K562 (cell line): ENCODE data around the gene POLR3GL. TPM values are rescaled to one million over a fixed set of nuclear protein-coding genes. Genes with fewer than 3 reads are reported as not detected.

Source experiments
- BACH1 ChIP-seq: fragments of 200-800 bp; sonication (Bioruptor generic); IDR thresholded peaks from 2 replicates; pipeline ENCODE4 v1.6.1; 2016; ENCODE audit warnings: missing genetic modification characterization, missing compliant biosample characterization
- FOXM1 ChIP-seq, 2 experiments: fragments of 450-650 bp in 1 of 2; sonication (generic) in 1 of 2; formaldehyde crosslinking in 1 of 2; IDR thresholded peaks; 2 replicates each; pipeline versions ENCODE4 v1.6.1 to v1.9.0; 2017 to 2022; ENCODE audit warnings: low read depth in 2 of 2, mild to moderate bottlenecking in 2 of 2, missing genetic modification reagents in 1 of 2, moderate library complexity in 1 of 2
- HEY1 ChIP-seq: fragments of 250-450 bp; sonication (Bioruptor Pico); IDR thresholded peaks from 2 replicates; pipeline ENCODE4 v1.5.0; 2020; ENCODE audit warnings: mild to moderate bottlenecking, moderate library complexity, borderline replicate concordance
- JUND ChIP-seq, 2 experiments: IDR thresholded peaks; 2 replicates in 1 of 2; 3 replicates in 1 of 2; pipeline ENCODE4 v1.6.1; 2011; ENCODE audit warnings: borderline replicate concordance in 2 of 2, low read depth in 2 of 2, low read length in 2 of 2, improper control_type of control experiment in 1 of 2, missing biosample characterization in 1 of 2, missing genetic modification characterization in 1 of 2, missing genetic modification reagents in 1 of 2
- NONO ChIP-seq, 2 experiments: fragments of 200-400 bp in 1 of 2; fragments of 450-650 bp in 1 of 2; formaldehyde crosslinking in 1 of 2; IDR thresholded peaks; 2 replicates each; pipeline ENCODE4 v1.6.1; 2017; ENCODE audit warnings: low read depth in 2 of 2, mild to moderate bottlenecking in 2 of 2, moderate library complexity in 2 of 2, low read length in 1 of 2
- NR2F6 ChIP-seq: fragments of 450-650 bp; formaldehyde crosslinking; IDR thresholded peaks from 2 replicates; pipeline ENCODE4 v1.4.0; 2020; ENCODE audit warnings: mild to moderate bottlenecking
- YBX1 ChIP-seq: fragments of 450-650 bp; IDR thresholded peaks from 2 replicates; pipeline ENCODE4 v1.7.1; 2016; ENCODE audit warnings: mild to moderate bottlenecking
- ZNF197 ChIP-seq: fragments of 200-800 bp; sonication (Bioruptor generic); IDR thresholded peaks from 2 replicates; pipeline ENCODE4 v1.6.1; 2016; ENCODE audit warnings: low read depth, missing genetic modification characterization, missing compliant biosample characterization
- ZNF23 ChIP-seq: fragments of 250-450 bp; sonication (Bioruptor Pico); IDR thresholded peaks from 2 replicates; pipeline ENCODE4 v1.4.0; 2020; ENCODE audit warnings: mild to moderate bottlenecking
- ZNF584 ChIP-seq: fragments of 200-800 bp; sonication (Bioruptor generic); IDR thresholded peaks from 2 replicates; pipeline ENCODE4 v1.6.1; 2016; ENCODE audit warnings: low read depth, mild to moderate bottlenecking, missing genetic modification characterization, missing compliant biosample characterization
- polyA plus RNA-seq, 8 experiments: library from polyadenylated mRNA; depleted of rRNA in 4 of 8; stranded (reverse) in 5 of 8; unstranded in 3 of 8; fragments of >200 nt; fragmentation: Nextera tagmentation in 2 of 8; fragmentation: Illumina TruSeq in 1 of 8; extraction: Ambion mirVana in 2 of 8; extraction: Trizol in 1 of 8; gene quantifications; 2 replicates each; pipeline versions ENCODE4 v1.2.1 to v1.2.3, GENCODE V29; 2011 to 2014; ENCODE audit warnings: inconsistent platforms in 1 of 8, missing spikeins in 1 of 8
- total RNA-seq, 7 experiments: library from RNA; depleted of rRNA in 6 of 7; stranded (reverse); fragments of >200 nt in 6 of 7; fragmentation: Illumina TruSeq in 2 of 7; extraction: Trizol in 2 of 7; gene quantifications; 2 replicates each; pipeline versions ENCODE4 v1.2.1 to v1.2.3, GENCODE V29; 2011 to 2021; ENCODE audit warnings: low replicate concordance in 1 of 7
- TF ChIP-seq, protein P1 (sequence below), 2 experiments: fragments of 450-650 bp in 1 of 2; sonication (generic) in 1 of 2; formaldehyde crosslinking in 1 of 2; IDR thresholded peaks; 2 replicates each; pipeline versions ENCODE4 v1.7.1 to v1.9.0; 2016 to 2022; ENCODE audit warnings: inconsistent platforms in 1 of 2, mild to moderate bottlenecking in 1 of 2, missing genetic modification reagents in 1 of 2
- TF ChIP-seq, protein P2 (sequence below): sonication (generic); formaldehyde crosslinking; IDR thresholded peaks from 2 replicates; pipeline ENCODE4 v1.8.1; 2023; ENCODE audit warnings: mild to moderate bottlenecking, missing genetic modification reagents
- TF ChIP-seq, protein P3 (sequence below): fragments of 450-650 bp; IDR thresholded peaks from 2 replicates; pipeline ENCODE4 v1.6.1; 2016; ENCODE audit warnings: low read depth, mild to moderate bottlenecking, moderate library complexity

The POLR3GL gene
- total and polyA plus RNA-seq, 9 of the 15 experiments (the other 6 are each of a cell fraction or from before 2014, with no cell fraction given): 14.6 to 48.4 (median 38.2) TPM

DNA sequence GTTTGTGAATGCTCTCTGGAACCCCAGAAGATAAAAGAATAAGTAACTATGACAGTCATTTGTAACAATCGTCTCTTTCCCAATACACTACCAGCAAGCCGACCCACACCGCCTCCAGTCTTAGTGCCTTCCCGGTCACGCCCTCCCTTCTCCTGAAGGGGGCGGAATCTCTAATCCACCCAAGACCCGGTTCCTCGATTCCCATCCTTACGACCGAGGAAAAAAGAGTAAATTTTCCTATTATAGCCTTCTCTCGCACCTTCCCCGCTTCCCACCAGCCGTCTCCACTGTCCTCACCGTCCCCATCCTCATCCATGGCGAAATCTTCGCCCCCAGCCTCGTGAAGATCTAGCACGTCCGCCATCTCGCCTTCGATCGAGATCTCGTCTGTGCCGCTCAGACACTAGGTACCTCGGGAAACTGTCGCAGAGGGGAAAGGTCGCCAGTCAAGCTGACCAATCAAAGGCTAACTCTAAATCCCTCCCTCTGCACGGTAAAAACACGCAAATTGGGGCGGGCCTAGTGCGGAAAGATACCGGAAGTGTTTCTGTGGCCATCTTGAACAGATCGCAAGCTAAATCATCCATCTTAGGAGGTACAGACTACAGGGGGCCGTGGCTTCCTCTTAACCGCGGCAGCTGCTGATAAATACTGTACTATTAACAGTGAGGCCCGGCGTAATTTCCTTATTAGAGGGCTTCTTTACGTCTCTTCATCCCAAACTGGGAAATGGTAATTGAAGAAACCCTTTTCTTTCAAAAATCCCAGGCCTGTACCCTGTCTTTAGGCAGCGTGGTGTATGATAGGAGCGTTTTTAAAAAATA, 37.2 kb upstream of the POLR3GL start, which contains the start of gene RBM8A (continued):
- TF ChIP-seq, protein P1, sequence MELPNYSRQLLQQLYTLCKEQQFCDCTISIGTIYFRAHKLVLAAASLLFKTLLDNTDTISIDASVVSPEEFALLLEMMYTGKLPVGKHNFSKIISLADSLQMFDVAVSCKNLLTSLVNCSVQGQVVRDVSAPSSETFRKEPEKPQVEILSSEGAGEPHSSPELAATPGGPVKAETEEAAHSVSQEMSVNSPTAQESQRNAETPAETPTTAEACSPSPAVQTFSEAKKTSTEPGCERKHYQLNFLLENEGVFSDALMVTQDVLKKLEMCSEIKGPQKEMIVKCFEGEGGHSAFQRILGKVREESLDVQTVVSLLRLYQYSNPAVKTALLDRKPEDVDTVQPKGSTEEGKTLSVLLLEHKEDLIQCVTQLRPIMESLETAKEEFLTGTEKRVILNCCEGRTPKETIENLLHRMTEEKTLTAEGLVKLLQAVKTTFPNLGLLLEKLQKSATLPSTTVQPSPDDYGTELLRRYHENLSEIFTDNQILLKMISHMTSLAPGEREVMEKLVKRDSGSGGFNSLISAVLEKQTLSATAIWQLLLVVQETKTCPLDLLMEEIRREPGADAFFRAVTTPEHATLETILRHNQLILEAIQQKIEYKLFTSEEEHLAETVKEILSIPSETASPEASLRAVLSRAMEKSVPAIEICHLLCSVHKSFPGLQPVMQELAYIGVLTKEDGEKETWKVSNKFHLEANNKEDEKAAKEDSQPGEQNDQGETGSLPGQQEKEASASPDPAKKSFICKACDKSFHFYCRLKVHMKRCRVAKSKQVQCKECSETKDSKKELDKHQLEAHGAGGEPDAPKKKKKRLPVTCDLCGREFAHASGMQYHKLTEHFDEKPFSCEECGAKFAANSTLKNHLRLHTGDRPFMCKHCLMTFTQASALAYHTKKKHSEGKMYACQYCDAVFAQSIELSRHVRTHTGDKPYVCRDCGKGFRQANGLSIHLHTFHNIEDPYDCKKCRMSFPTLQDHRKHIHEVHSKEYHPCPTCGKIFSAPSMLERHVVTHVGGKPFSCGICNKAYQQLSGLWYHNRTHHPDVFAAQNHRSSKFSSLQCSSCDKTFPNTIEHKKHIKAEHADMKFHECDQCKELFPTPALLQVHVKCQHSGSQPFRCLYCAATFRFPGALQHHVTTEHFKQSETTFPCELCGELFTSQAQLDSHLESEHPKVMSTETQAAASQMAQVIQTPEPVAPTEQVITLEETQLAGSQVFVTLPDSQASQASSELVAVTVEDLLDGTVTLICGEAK (IDR thresholded peaks at IDR 0.05): peak; percentile 85
- TF ChIP-seq, protein P1 (CRISPR knock-in tag; IDR thresholded peaks at IDR 0.05): no peak
- TF ChIP-seq, protein P2, sequence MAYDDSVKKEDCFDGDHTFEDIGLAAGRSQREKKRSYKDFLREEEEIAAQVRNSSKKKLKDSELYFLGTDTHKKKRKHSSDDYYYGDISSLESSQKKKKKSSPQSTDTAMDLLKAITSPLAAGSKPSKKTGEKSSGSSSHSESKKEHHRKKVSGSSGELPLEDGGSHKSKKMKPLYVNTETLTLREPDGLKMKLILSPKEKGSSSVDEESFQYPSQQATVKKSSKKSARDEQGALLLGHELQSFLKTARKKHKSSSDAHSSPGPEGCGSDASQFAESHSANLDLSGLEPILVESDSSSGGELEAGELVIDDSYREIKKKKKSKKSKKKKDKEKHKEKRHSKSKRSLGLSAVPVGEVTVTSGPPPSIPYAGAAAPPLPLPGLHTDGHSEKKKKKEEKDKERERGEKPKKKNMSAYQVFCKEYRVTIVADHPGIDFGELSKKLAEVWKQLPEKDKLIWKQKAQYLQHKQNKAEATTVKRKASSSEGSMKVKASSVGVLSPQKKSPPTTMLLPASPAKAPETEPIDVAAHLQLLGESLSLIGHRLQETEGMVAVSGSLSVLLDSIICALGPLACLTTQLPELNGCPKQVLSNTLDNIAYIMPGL (CRISPR knock-in tag): peak; percentile 73
- no peak for TF ChIP-seq ZNF584 (CRISPR knock-in tag)
- TF ChIP-seq ZNF197 (CRISPR knock-in tag): no peak
- no peak for TF ChIP-seq NR2F6
- TF ChIP-seq JUND (IDR thresholded peaks at IDR 0.05; ENCODE audit: borderline replicate concordance, low read depth, low read length): peak; percentile 26; the same call in 1 of the 2 replicates
- TF ChIP-seq JUND (tag; IDR thresholded peaks at IDR 0.05; ENCODE audit: borderline replicate concordance, low read depth, low read length): peak; percentile 59; the same call in 2 of the 3 replicates
- TF ChIP-seq, protein P3, sequence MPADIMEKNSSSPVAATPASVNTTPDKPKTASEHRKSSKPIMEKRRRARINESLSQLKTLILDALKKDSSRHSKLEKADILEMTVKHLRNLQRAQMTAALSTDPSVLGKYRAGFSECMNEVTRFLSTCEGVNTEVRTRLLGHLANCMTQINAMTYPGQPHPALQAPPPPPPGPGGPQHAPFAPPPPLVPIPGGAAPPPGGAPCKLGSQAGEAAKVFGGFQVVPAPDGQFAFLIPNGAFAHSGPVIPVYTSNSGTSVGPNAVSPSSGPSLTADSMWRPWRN: peak; percentile 35; the same call in 1 of the 2 replicates
- no peak for TF ChIP-seq HEY1
- no peak for TF ChIP-seq ZNF23 (CRISPR knock-in tag)
- peak; percentile 21; the same call in 1 of the 2 replicates for TF ChIP-seq BACH1 (tag)
- TF ChIP-seq YBX1: no peak
- TF ChIP-seq FOXM1 (IDR thresholded peaks at IDR 0.05; ENCODE audit: low read depth): peak; percentile 48; the same call in 1 of the 2 replicates
- TF ChIP-seq FOXM1 (CRISPR knock-in tag; IDR thresholded peaks at IDR 0.05; ENCODE audit: low read depth): no peak
- TF ChIP-seq NONO (IDR thresholded peaks at IDR 0.05; ENCODE audit: low read depth in 2 of 2, low read length in 1 of 2): no peak
